ENCODE measurements around the gene CEBPE.

The CEBPE gene

GRCh38 chr14:23118506-23119362 is at the start of gene CEBPE:
TSS of gene CEBPE (minus strand) at chr14:23119255. CDS start at chr14:23119091, 164 bp downstream.
- in situ Hi-C loops (cut with MboI; ENCODE audit: low sequenced_read_pairs), result no loop called here

DNA sequence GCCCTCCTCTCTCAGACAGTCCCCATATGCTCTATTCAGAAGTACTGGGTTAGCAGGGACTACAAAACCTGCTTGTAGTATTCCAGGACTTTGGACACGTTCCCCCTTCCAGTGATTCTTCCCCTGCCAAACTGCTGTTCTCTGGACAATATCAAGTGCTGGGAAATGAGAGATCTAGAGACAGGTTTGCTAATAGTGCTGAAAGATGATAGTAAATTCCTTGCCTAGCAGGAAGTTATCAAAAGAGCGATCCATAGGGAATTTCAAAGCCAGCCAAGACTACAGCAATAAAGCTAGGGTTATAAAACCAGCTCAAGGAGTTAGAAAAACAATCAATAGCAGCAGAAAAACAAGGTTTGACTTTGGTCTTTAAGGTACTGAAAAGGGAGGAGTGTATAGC is 49.2 kb upstream of the CEBPE start:
- in situ Hi-C loops (cut with MboI; ENCODE audit: low sequenced_read_pairs), result no loop called here

GRCh38 chr14:23167116-23167847 is 48.2 kb upstream of the CEBPE start:
- in situ Hi-C loops (cut with MboI; ENCODE audit: low sequenced_read_pairs), result no loop called here

GRCh38 chr14:23164949-23165348 is 45.9 kb upstream of the CEBPE start:
- in situ Hi-C loops (cut with MboI; ENCODE audit: low sequenced_read_pairs), result no loop called here

GRCh38 chr14:23164250-23164649 is 45.2 kb upstream of the CEBPE start:
- in situ Hi-C loops (cut with MboI; ENCODE audit: low sequenced_read_pairs), result no loop called here

DNA sequence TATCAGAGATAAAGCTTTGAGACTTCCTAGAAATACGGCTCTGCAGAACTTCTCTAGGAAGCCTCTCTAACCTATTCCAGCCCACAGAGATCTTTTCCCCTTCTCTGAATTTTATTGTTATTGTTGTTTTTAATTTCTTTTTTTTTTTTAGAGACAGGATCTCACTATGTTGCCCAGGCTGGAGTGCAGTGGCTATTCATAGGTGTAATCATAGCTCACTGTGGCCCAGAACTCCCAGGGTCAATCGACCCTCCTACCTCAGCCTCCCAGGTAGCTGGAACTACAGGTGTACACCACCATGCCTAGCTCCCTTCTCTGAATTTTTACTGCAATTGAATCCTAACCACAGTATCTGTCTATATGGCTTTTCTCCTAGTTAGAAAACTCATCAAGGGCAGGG is 44.8 kb upstream of the CEBPE start:
- in situ Hi-C loops (cut with MboI; ENCODE audit: low sequenced_read_pairs), result no loop called here

DNA sequence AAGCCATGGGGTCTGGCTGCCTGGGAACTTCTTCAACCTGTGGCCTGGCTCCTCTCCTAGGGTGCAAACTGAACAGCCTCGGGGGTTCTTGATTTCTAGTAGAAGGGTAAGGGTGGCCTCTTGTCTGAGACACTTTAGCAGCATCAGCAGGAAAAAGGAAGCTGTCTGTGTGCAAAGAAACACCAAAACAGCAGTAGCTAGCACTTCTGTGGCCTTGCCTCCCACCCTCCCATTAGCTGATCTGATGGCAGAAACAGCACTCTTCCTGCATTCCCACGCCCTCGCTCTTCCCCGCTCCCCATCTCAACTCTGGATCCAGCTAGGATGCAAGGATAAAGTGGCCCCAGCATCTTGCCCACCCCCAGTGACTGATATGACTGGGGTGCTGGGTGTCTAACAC is 43.7 kb upstream of the CEBPE start:
- in situ Hi-C loops (cut with MboI; ENCODE audit: low sequenced_read_pairs), result no loop called here

- in situ Hi-C loops (cut with MboI; ENCODE audit: low sequenced_read_pairs), result no loop called here
Observed at GRCh38 chr14:23162005-23162404, 43.0 kb upstream of the CEBPE start.

- in situ Hi-C loops (cut with MboI; ENCODE audit: low sequenced_read_pairs), result no loop called here
Observed at GRCh38 chr14:23160924-23161522, 42.0 kb upstream of the CEBPE start.

DNA sequence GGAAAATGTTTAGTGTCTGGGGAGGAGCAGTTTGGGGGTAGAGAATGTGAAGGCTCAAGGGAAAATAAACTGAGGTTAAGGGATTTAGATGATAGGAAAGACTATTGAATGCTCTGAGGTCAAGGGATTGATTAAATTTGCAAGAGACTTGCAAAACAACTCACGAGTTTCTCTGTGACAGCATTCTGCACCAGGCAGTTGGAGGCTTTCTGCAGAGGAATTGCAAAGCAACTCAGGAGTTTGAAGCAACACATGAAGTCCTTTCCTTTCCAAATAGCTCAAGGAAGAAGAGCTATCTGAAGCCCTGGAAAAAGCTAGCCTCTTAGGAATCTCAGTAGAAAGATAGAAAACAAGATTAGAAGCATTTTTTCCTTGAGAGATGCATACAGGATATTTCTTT is 40.5 kb upstream of the CEBPE start:
- in situ Hi-C loops (cut with MboI; ENCODE audit: low sequenced_read_pairs), result no loop called here

DNA sequence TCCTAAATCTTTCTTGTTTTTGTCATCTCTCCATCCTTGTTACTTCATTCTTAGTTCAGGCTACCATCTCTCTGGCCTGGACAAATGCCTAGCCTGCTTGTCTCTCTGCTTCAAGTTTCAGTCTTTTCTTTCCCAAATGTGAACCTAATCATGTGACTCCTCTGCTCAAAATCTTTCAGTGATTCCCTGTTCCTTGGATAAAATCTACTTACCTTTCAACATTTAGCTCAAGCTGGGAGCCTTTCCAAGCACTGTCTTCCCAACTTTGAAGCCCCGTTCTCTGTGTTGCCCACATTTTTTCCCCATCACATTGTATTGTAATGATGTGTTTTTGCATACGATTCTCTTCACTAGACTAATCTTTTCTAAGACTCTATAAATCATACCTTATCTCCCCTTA is 39.7 kb upstream of the CEBPE start:
- in situ Hi-C loops (cut with MboI; ENCODE audit: low sequenced_read_pairs), result no loop called here

- in situ Hi-C loops (cut with MboI; ENCODE audit: low sequenced_read_pairs), result no loop called here
Observed at GRCh38 chr14:23154964-23155587, 36.0 kb upstream of the CEBPE start.

- in situ Hi-C loops (cut with MboI; ENCODE audit: low sequenced_read_pairs), result no loop called here
Observed at GRCh38 chr14:23153851-23154796, 35.1 kb upstream of the CEBPE start.

- in situ Hi-C loops (cut with MboI; ENCODE audit: low sequenced_read_pairs), result no loop called here
Observed at GRCh38 chr14:23151342-23151741, 32.3 kb upstream of the CEBPE start.

GRCh38 chr14:23149745-23150144 is 30.7 kb upstream of the CEBPE start:
- in situ Hi-C loops (cut with MboI; ENCODE audit: low sequenced_read_pairs), result no loop called here

DNA sequence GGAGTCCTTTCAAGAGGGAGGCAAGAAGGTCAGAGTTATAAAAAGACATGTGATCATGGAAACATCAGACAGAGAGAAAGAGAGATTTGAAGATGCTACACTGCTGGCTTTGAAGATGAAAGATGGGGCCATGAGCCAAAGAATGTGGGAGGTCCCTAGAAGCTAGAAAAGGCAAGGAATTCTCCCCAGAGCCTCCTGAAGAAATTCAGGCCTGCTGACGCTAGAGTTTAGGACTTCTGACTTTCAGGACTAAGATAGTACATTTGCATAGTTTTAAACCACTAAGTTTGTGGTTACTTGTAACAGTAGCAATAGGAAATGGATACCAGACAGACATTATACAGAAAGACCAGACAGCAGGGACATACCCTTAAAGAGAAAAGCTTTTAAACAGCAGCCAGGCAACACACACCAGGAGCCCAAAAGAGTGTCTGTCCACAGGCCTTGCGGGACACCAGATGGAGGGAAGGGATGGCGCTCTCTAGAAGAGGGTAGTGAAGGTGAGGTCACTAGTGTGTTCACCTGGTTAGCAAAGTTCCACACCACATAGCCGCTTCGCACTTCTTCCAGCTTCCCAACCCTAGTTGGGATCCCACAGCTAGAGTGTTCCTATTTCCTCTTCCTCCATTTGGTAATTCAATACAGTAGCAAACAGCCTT is 29.7 kb upstream of the CEBPE start:
- in situ Hi-C loops (cut with MboI; ENCODE audit: low sequenced_read_pairs), result no loop called here

- in situ Hi-C loops (cut with MboI; ENCODE audit: low sequenced_read_pairs), result no loop called here
Observed at GRCh38 chr14:23147676-23148075, 28.6 kb upstream of the CEBPE start.

DNA sequence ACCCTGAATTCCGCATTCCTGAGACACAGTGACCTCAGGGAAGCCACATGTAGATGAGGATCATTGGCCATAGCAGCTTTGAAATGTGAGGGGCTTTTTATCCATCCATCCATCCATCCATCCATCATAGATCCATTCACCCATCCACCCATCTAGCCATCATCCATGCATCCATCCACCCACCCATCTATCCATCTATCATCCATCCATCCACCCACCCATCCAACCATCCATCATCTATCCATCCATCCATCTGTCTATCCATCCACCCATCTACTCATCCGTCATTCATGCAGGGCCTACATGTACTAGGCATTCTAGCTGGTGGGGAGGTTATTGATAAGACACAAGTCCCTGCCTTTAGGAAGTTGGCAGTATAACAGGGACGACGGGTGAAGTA is 27.9 kb upstream of the CEBPE start:
- in situ Hi-C loops (cut with MboI; ENCODE audit: low sequenced_read_pairs), result no loop called here

GRCh38 chr14:23146351-23146910 is 27.4 kb upstream of the CEBPE start:
- in situ Hi-C loops (cut with MboI; ENCODE audit: low sequenced_read_pairs), result no loop called here
